Measurements from ENCODE around the gene RPAP3.

The RPAP3 gene

GRCh38 chr12:47745485-47746041, 39.7 kb upstream of the RPAP3 start:
- ATAC-seq (ENCODE audit: insufficient read depth, low read depth) (no peak), DNase-seq (no peak)
- Histone ChIP-seq H3K36me3 (ENCODE audit: insufficient read depth, low read length) (no peaks in the 10 kb centered on the region), H3K9me3 (ENCODE audit: insufficient read depth, low read length, severe bottlenecking) (no peaks in the 10 kb centered on the region), H3K79me2 (ENCODE audit: insufficient read depth, low read length) (no peaks in the 10 kb centered on the region), H3K4me2 (ENCODE audit: insufficient read depth, low read length) (no peak overlapping the region), H3K4me3 (ENCODE audit: low read depth in 1 of 2, low read length in 2 of 2) (no peak overlapping the region), H2AFZ (ENCODE audit: low read depth, low read length) (no peak overlapping the region), H4K20me1 (ENCODE audit: insufficient read depth, low read length) (peaks cover 3% of the 10 kb centered on the region), H3K4me1 (ENCODE audit: insufficient read depth, low read length) (peaks cover 19% of the 10 kb centered on the region), H3K9ac (ENCODE audit: low read depth, low read length) (no peak overlapping the region), H3K27ac (ENCODE audit: low read length) (no peak overlapping the region), H3K27me3 (ENCODE audit: insufficient read depth, low read length, poor library complexity) (peaks cover 7% of the 10 kb centered on the region)
- no peak for TF ChIP-seq EZH2 (IDR thresholded peaks at IDR 0.05; ENCODE audit: borderline replicate concordance, low read depth, low read length, severe bottlenecking)
- TF ChIP-seq, protein P1, sequence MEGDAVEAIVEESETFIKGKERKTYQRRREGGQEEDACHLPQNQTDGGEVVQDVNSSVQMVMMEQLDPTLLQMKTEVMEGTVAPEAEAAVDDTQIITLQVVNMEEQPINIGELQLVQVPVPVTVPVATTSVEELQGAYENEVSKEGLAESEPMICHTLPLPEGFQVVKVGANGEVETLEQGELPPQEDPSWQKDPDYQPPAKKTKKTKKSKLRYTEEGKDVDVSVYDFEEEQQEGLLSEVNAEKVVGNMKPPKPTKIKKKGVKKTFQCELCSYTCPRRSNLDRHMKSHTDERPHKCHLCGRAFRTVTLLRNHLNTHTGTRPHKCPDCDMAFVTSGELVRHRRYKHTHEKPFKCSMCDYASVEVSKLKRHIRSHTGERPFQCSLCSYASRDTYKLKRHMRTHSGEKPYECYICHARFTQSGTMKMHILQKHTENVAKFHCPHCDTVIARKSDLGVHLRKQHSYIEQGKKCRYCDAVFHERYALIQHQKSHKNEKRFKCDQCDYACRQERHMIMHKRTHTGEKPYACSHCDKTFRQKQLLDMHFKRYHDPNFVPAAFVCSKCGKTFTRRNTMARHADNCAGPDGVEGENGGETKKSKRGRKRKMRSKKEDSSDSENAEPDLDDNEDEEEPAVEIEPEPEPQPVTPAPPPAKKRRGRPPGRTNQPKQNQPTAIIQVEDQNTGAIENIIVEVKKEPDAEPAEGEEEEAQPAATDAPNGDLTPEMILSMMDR (IDR thresholded peaks at IDR 0.05; ENCODE audit: borderline replicate concordance, extremely low read depth, low read length, poor library complexity, severe bottlenecking) = no peak

DNA sequence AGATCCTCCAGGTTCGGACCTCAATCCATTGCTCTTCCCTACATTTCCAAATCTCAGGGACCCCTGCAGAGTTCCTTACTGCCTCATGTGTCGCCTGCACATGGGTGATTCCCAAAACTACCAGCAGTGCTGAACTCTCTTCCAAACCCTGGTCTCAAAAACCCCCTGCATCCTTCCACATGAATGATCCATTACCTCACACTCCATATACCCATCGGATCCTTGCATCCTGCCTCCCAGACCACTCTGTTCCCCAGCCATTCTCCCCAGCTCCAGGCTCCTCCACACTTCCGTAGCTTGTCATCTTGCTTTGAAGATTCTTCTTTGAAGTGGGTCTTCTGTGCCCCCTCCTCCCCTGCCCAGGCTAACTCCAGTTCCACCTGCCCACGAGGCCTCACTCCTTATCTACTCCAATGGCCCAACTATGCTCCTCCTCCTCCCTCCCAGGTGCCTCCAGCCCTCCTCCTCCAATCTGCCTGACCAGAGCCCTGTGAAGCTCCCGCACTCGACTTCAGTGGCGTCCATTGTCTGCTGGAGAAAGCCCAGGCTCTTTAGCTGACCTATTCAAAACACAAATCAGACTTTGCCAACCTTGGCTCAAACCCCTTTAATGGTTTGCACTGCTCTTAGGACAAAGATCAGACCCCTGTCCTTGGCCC, 39.1 kb upstream of the RPAP3 start:
- no peak for TF ChIP-seq EZH2 (IDR thresholded peaks at IDR 0.05; ENCODE audit: borderline replicate concordance, low read depth, low read length, severe bottlenecking)
- TF ChIP-seq, protein P1 (IDR thresholded peaks at IDR 0.05; ENCODE audit: borderline replicate concordance, extremely low read depth, low read length, poor library complexity, severe bottlenecking) = no peak
- no peak overlapping the region for H3K4me2 ChIP-seq (ENCODE audit: insufficient read depth, low read length)
- no peaks in the 10 kb centered on the region for H3K36me3 ChIP-seq (ENCODE audit: insufficient read depth, low read length)
- H3K4me1 ChIP-seq (ENCODE audit: insufficient read depth, low read length) = peaks cover 19% of the 10 kb centered on the region
- peaks cover 7% of the 10 kb centered on the region for H4K20me1 ChIP-seq (ENCODE audit: insufficient read depth, low read length)
- ATAC-seq (ENCODE audit: insufficient read depth, low read depth) = no peak
- DNase-seq = no peak
- no peak overlapping the region for H3K4me3 ChIP-seq (ENCODE audit: low read depth in 1 of 2, low read length in 2 of 2)
- H3K79me2 ChIP-seq (ENCODE audit: insufficient read depth, low read length) = no peaks in the 10 kb centered on the region
- no peaks in the 10 kb centered on the region for H3K9me3 ChIP-seq (ENCODE audit: insufficient read depth, low read length, severe bottlenecking)
- H2AFZ ChIP-seq (ENCODE audit: low read depth, low read length) = no peak overlapping the region
- H3K27me3 ChIP-seq (ENCODE audit: insufficient read depth, low read length, poor library complexity) = peaks cover 7% of the 10 kb centered on the region
- H3K9ac ChIP-seq (ENCODE audit: low read depth, low read length) = no peak overlapping the region
- H3K27ac ChIP-seq (ENCODE audit: low read length) = no peak overlapping the region

- Histone ChIP-seq H3K4me3 (ENCODE audit: low read depth in 1 of 2, low read length in 2 of 2) (no peak overlapping the region), H4K20me1 (ENCODE audit: insufficient read depth, low read length) (peaks cover 11% of the 10 kb centered on the region), H3K27me3 (ENCODE audit: insufficient read depth, low read length, poor library complexity) (peaks cover 7% of the 10 kb centered on the region), H3K27ac (ENCODE audit: low read length) (no peak overlapping the region), H3K36me3 (ENCODE audit: insufficient read depth, low read length) (no peaks in the 10 kb centered on the region), H3K79me2 (ENCODE audit: insufficient read depth, low read length) (no peaks in the 10 kb centered on the region), H3K4me2 (ENCODE audit: insufficient read depth, low read length) (no peak overlapping the region), H3K9ac (ENCODE audit: low read depth, low read length) (no peak overlapping the region), H3K9me3 (ENCODE audit: insufficient read depth, low read length, severe bottlenecking) (no peaks in the 10 kb centered on the region), H3K4me1 (ENCODE audit: insufficient read depth, low read length) (peaks cover 19% of the 10 kb centered on the region), H2AFZ (ENCODE audit: low read depth, low read length) (no peak overlapping the region)
- no peak for TF ChIP-seq EZH2 (IDR thresholded peaks at IDR 0.05; ENCODE audit: borderline replicate concordance, low read depth, low read length, severe bottlenecking)
- TF ChIP-seq, protein P1 (IDR thresholded peaks at IDR 0.05; ENCODE audit: borderline replicate concordance, extremely low read depth, low read length, poor library complexity, severe bottlenecking) = peak; percentile 60
- peak; percentile 16 for DNase-seq
- no peak for ATAC-seq (ENCODE audit: insufficient read depth, low read depth)
Observed at GRCh38 chr12:47744005-47744651, 38.3 kb upstream of the RPAP3 start.
